Nephron (organoid): ENCODE measurements around the gene DOCK3.

Source experiments
- H3K27ac Mint-ChIP-seq, 3 experiments: 2 replicates each; pipeline ENCODE4 v1.8.0; 2020; ENCODE audit warnings: mixed read lengths in 3 of 3, mild to moderate bottlenecking in 2 of 3, moderate library complexity in 1 of 3
- H3K27me3 Mint-ChIP-seq: 2 replicates; pipeline ENCODE4 v1.8.0; 2021; ENCODE audit warnings: low read depth, mild to moderate bottlenecking, moderate library complexity, mixed read lengths
- H3K36me3 Mint-ChIP-seq: 2 replicates; pipeline ENCODE4 v1.8.0; 2020; ENCODE audit warnings: low read depth, mixed read lengths
- H3K4me1 Mint-ChIP-seq: 2 replicates; pipeline ENCODE4 v1.8.0; 2020; ENCODE audit warnings: mixed read lengths
- H3K4me3 Mint-ChIP-seq, 3 experiments: 2 replicates each; pipeline ENCODE4 v1.8.0; 2020; ENCODE audit warnings: mild to moderate bottlenecking in 3 of 3, mixed read lengths in 3 of 3, moderate library complexity in 2 of 3
- H3K9me3 Mint-ChIP-seq: 2 replicates; pipeline ENCODE4 v1.8.0; 2020; ENCODE audit warnings: mixed read lengths
- CTCF ChIP-seq, 3 experiments: fragments of 200-600 bp; sonication (generic); IDR thresholded peaks; one replicate each; pipeline ENCODE4 v1.5.0; 2021; ENCODE audit warnings: antibody characterized with exemption in 3 of 3; ENCODE audit not compliant: unreplicated experiment in 3 of 3

Gene DOCK3

DNA sequence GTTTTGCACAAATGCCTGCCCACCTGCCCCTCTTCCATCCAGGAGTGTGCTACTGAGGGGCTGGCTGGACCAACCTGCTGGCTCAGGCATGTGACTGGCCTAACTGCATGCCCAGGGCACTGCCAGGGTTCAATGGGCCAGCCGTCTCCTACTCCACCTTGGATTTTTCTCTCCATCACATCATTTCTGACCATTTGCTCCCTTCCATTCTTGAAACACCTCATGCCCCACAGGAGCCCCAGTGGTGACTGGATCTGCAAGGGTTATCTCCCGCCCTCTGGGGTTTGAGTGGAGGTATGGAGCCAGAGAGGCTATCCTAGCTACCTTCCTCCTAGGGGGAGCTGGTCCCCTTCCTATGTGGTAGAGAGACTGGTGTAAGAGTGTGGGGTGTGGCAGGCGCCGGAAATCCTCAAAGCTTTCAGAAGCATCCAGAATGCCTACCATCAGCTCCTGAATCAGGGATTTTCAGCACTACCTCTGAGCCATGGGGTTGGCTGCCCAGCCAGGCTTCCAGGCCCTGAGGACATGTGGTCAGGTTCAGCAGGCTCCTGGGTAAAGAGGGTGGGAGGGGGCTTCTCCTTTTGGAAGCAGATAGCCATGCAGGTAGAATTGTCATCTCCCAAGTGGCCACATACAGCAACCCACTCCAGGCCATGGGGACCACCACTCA lies 707.5 kb downstream of the DOCK3 start:
- TF ChIP-seq CTCF (IDR thresholded peaks at IDR 0.05; ENCODE audit: unreplicated experiment in 3 of 3), result no peak
- Mint-ChIP-seq H3K9me3 (no peaks in the 10 kb centered on the region), H3K4me1 (peaks cover 40% of the 10 kb centered on the region), H3K4me3 (peak overlapping the region in 2 of 3 experiments; percentile 99), H3K27me3 (peaks cover 4% of the 10 kb centered on the region), H3K27ac (peak overlapping the region in 1 of 3 experiments; percentile 44), H3K36me3 (peaks cover 10% of the 10 kb centered on the region)

DNA sequence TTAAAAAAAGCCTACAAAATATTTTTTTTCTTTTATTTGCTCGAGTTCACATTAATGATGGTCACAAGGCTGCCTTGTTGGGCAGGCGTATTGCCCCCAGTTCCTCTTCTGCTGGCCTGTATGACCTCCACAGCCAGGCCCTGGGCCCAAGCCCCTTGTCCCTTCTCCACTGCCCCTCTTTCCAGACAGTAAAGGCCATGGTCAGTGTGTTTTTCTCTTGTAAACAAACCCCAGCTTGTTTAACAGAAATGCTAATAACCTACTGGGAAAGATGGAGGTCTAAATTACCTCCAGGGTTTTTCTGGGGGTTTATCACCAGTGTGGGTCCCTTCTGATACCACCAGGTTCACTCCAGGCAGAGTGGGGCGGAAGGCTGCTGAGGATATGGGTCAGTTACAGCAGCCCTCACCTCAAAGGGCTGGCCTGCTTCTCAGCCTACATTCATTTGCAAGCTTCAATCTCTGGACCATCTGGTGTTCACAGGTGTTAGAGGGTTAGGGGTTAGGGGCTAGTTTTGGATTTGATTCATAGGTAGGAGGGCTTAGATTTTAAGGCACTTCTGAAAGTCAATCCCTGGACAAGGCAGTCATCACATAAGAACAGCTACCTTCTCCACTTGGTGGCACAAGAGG lies 708.3 kb downstream of the DOCK3 start:
- no peaks in the 10 kb centered on the region for H3K27me3 Mint-ChIP-seq
- peak overlapping the region; percentile 29 to 99 (median 98) for H3K27ac Mint-ChIP-seq
- no peak for TF ChIP-seq CTCF (IDR thresholded peaks at IDR 0.05; ENCODE audit: unreplicated experiment in 3 of 3)
- H3K36me3 Mint-ChIP-seq, result peaks cover 16% of the 10 kb centered on the region
- peak overlapping the region; percentile 99 for H3K4me3 Mint-ChIP-seq
- no peaks in the 10 kb centered on the region for H3K9me3 Mint-ChIP-seq
- H3K4me1 Mint-ChIP-seq, result peaks cover 47% of the 10 kb centered on the region

DNA sequence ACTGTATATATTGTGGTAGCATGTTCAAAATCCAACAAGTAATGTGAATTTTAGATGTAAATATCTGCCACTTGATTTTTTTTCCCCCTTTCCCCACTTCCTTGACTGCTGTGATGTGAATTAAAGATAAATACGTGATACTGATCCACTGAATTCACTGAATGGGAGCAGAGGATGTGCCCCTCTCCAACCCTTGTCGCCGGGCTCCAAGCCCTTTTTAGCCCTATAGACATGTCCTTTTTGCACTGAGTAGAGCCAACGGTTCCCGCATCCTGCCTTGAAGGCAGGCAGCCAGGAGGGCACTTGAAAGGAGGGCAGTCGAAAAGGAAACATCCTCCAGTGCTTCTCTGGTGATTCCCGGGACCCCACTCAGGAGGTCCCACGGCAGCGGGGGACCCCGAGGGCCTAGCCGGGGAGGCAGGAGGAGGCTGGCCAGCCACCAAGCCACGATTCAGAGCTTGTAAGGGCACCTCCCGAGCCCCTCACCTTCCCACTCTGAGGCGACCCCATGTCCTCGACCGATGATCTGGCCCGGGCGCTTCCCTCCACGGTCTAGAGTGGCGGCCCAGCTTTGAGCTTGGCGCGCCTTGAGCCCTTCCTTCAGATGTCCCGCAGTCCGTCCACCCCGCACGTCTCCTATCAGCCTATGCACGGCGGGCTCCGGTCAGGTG lies 709.5 kb downstream of the DOCK3 start:
- H3K4me3 Mint-ChIP-seq, result peak overlapping the region; percentile 99
- no peak for TF ChIP-seq CTCF (IDR thresholded peaks at IDR 0.05; ENCODE audit: unreplicated experiment in 3 of 3)

GRCh38 chr3:51384726-51385473 lies 710.2 kb downstream of the DOCK3 start, which contains the start of gene MANF:
TSS of gene MANF (plus strand) at chr3:51385291. CDS start at chr3:51385343, 52 bp downstream.
- H3K4me1 Mint-ChIP-seq, result peaks cover 54% of the 10 kb centered on the region
- H3K27me3 Mint-ChIP-seq, result no peaks in the 10 kb centered on the region
- peak within 1 kb of the TSS; percentile 98 to 99 (median 99) for H3K27ac Mint-ChIP-seq
- H3K36me3 Mint-ChIP-seq, result peaks cover 31% of the 10 kb centered on the region
- H3K4me3 Mint-ChIP-seq, result peak within 1 kb of the TSS; percentile 99
- H3K9me3 Mint-ChIP-seq, result no peaks in the 10 kb centered on the region
- TF ChIP-seq CTCF (IDR thresholded peaks at IDR 0.05; ENCODE audit: unreplicated experiment in 3 of 3), result no peak

More for the DNA sequence above, 709.5 kb downstream of the DOCK3 start:
- Mint-ChIP-seq H3K9me3 (no peaks in the 10 kb centered on the region), H3K27me3 (no peaks in the 10 kb centered on the region), H3K27ac (peak overlapping the region; percentile 98 to 99 (median 99)), H3K4me1 (peaks cover 51% of the 10 kb centered on the region), H3K36me3 (peaks cover 25% of the 10 kb centered on the region)

DNA sequence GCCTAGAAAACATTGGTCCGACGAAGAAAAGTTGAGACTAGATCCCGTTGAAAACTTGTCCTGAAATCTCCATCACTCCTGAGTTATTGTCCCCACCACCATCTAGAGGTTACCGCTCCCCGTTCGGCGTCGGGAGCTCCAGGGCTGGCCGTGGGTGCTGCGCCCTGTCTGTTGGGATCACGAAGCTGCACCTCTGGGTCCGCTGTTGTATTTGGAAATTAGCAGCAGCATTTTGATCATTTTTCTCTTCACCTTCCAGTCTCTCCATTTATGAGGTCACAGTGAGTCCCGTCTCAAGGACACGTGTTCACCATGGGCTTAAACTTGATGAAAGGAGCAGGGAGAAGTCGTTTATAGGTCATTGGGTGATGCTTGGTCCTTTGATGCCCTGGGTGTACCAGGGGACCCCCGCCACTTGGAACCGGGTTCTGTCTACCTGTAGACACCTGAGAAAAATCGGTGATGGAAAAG lies 710.9 kb downstream of the DOCK3 start:
- TF ChIP-seq CTCF (IDR thresholded peaks at IDR 0.05; ENCODE audit: unreplicated experiment in 3 of 3), result no peak
- H3K36me3 Mint-ChIP-seq, result peaks cover 31% of the 10 kb centered on the region

More for the DNA sequence above, 710.9 kb downstream of the DOCK3 start:
- H3K27ac Mint-ChIP-seq, result peak overlapping the region; percentile 88 to 99 (median 98)
- no peaks in the 10 kb centered on the region for H3K27me3 Mint-ChIP-seq
- no peaks in the 10 kb centered on the region for H3K9me3 Mint-ChIP-seq
- peak overlapping the region; percentile 97 to 99 (median 99) for H3K4me3 Mint-ChIP-seq
- peaks cover 54% of the 10 kb centered on the region for H3K4me1 Mint-ChIP-seq
